Testis (tissue), 2 donors: ENCODE results near the gene CPT1C.

Experiments used
- CTCF ChIP-seq, 3 experiments: fragments of 450-650 bp in 2 of 3; fragments of 200-600 bp in 1 of 3; sonication (generic) in 1 of 3; IDR thresholded peaks; one replicate each; pipeline ENCODE4 v1.5.1; 2016 to 2019; ENCODE audit warnings: antibody characterized with exemption in 3 of 3, mild to moderate bottlenecking in 2 of 3, moderate library complexity in 1 of 3
- POLR2A ChIP-seq: fragments of 450-650 bp; IDR thresholded peaks from one replicate; pipeline ENCODE4 v1.6.1; 2017; ENCODE audit warnings: antibody characterized with exemption, mild to moderate bottlenecking, moderate library complexity

DNA sequence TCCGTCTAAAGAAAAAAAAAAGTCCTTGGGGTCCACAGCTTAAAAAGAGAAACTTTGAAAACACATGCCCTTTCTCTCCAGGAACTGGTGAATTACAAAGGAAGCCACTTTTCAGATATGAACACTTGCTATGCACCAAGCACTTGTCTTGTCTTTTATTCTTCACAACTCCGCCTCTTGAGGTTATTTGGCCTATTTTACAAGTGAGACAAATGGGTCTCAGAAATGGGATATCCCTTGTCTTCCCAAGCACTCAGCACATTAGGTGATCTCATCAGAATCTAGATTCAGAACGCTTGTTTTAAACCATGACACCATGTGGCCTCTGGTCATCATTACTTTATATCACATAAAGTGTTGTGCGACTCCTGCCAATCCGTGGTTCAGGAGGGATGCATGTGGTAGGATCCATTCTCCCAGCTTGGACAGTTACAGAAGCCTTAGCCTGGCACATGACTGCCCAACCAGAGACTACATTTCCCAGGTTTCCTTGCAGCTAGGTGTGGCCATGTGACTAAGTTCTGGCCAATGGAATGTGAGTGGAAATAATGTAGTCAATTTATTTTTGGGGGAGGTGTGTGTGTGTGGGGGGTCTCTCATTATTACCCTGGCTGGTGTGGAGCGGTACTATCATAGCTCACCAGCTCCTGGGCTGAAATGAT, 58.3 kb downstream of the CPT1C start:
- no peak for TF ChIP-seq CTCF (IDR thresholded peaks at IDR 0.05)
- no peak for TF ChIP-seq POLR2A
